CD4-positive, alpha-beta T cell treated with Interleukin-12 subunit alpha and Interleukin-12 subunit beta, for 1 hour (primary cell): ENCODE results near the gene INSC.

Experiments
- DNase-seq: peaks from one replicate; pipeline ENCODE4 v3.0.0-alpha.2; 2020

INSC gene

GRCh38 chr11:15227011-15227410 lies 112.3 kb downstream of the INSC start:
- no peak for DNase-seq

- no peak for DNase-seq
Observed at GRCh38 chr11:15228331-15228849, 113.7 kb downstream of the INSC start.

- no peak for DNase-seq
Observed at GRCh38 chr11:15229069-15229468, 114.3 kb downstream of the INSC start.

GRCh38 chr11:15232496-15232895 lies 117.8 kb downstream of the INSC start:
- no peak for DNase-seq

GRCh38 chr11:15233371-15234165 lies 118.8 kb downstream of the INSC start:
- no peak for DNase-seq

- DNase-seq: no peak
Observed at GRCh38 chr11:15234796-15235195, 120.1 kb downstream of the INSC start.

- DNase-seq: no peak
Observed at GRCh38 chr11:15236559-15236958, 121.8 kb downstream of the INSC start.

GRCh38 chr11:15238856-15239255 lies 124.1 kb downstream of the INSC start:
- no peak for DNase-seq

GRCh38 chr11:15248749-15249148 lies 134.0 kb downstream of the INSC start:
- DNase-seq: no peak

- no peak for DNase-seq
Observed at GRCh38 chr11:15258433-15259165, 143.9 kb downstream of the INSC start.

- no peak for DNase-seq
Observed at GRCh38 chr11:15266999-15267398, 152.3 kb downstream of the INSC start.

- DNase-seq: no peak
Observed at GRCh38 chr11:15268598-15268997, 153.9 kb downstream of the INSC start.

GRCh38 chr11:15275141-15275540 lies 160.4 kb downstream of the INSC start:
- DNase-seq: no peak

GRCh38 chr11:15276621-15277020 lies 161.9 kb downstream of the INSC start:
- no peak for DNase-seq

- DNase-seq: no peak
Observed at GRCh38 chr11:15278128-15278527, 163.4 kb downstream of the INSC start.

GRCh38 chr11:15280393-15280792 lies 165.7 kb downstream of the INSC start:
- no peak for DNase-seq

GRCh38 chr11:15282754-15283153 lies 168.0 kb downstream of the INSC start:
- no peak for DNase-seq

- no peak for DNase-seq
Observed at GRCh38 chr11:15286465-15286864, 171.7 kb downstream of the INSC start.

GRCh38 chr11:15288863-15289262 lies 174.1 kb downstream of the INSC start:
- no peak for DNase-seq

- DNase-seq: no peak
Observed at GRCh38 chr11:15289723-15290122, 175.0 kb downstream of the INSC start.

- DNase-seq: no peak
Observed at GRCh38 chr11:15291885-15292284, 177.2 kb downstream of the INSC start.

- DNase-seq: no peak
Observed at GRCh38 chr11:15293975-15294620, 179.4 kb downstream of the INSC start.

GRCh38 chr11:15295695-15296094 lies 181.0 kb downstream of the INSC start:
- no peak for DNase-seq
